HG02938 (cell line): ENCODE results near the gene EYA4.

Source experiments
- ATAC-seq: cut with Tn5 transposase; IDR thresholded peaks from one replicate; pipeline ENCODE4 v1.9.1; 2021; ENCODE audit warnings: mild to moderate bottlenecking, moderate library complexity; ENCODE audit not compliant: unreplicated experiment

Gene EYA4

DNA sequence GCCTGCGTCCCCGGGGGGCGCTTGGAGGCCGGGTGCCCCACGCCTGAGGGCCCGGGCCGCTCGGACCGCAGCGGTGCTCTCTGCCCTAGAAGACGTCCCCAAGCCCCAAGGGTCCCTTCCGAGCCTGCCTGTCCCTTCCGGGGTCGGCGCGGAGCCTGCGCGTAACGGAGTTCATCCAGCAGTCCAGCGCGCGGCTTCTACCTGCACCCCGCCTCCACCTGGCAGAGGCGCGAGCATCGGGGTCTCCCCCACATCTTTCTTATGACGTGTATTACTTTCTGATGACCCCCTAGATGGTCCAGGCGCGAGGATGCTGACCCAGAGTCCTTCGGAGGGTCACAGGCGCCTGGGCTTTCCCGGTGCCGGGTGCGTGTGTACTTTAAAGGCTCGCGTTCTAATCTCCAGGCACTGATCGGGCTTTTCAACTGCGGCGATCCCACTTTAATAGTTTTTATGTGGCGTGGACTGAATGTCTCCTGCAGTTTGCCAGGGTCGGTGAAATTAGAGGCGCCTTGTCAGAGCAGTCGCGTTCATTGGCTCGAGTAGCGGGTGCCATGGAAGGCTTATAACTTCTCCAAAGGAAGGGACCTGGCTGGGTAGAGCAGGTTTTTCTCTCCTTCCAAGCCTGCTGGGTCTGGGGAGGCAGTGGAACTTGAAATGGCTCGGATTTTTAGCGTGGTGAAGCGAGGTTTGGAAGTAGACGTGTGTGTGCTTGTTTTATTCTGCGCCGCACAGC, 912 bp downstream of the EYA4 start:
- ATAC-seq, result no peak

GRCh38 chr6:133242637-133243585, 1.8 kb downstream of the EYA4 start:
- ATAC-seq, result no peak

DNA sequence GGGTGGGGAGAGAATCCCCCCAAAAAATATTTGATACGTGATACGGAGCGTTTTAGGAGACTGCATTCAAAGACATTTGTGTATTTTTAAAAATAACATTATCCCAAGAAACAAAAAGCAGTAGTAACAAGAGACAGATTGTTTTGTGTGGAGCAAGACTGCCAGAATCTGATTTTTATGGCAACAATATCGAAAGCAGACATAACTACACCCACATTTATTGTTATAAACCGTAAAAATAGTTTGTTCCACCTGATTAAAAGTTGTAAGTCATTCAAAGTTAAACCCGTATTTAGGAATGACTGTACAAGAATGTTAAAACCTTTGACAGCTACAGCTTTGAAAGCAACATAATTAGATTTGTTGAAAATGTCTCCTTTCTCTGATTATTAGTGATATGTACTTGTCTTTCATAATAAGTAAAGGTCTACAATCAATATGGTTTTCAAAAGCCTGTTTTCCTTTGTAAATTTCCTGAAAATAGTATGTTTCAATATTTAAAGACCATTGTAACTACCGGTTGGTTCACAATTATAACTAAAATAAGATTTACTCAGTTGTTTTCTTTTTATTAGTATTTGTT, 2.7 kb downstream of the EYA4 start:
- no peak for ATAC-seq

DNA sequence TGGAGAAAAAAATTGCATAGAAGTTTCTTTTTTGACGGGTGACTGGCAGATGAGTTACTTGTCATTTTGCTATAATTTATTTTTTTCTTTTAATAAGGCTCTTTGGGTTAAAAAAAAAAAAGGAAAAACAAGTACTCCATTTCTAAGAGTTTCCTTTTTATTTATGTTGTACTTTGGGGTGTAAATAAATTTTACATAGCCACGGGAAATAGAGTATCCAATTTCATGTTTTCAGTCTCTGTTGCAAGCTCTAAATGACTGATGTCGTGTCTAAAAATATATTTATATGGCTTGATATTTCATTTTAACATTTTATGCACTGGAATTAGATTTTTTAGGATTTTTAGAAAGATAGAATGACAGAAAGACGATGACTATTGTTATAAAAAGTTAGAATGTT, 3.4 kb downstream of the EYA4 start:
- no peak for ATAC-seq

DNA sequence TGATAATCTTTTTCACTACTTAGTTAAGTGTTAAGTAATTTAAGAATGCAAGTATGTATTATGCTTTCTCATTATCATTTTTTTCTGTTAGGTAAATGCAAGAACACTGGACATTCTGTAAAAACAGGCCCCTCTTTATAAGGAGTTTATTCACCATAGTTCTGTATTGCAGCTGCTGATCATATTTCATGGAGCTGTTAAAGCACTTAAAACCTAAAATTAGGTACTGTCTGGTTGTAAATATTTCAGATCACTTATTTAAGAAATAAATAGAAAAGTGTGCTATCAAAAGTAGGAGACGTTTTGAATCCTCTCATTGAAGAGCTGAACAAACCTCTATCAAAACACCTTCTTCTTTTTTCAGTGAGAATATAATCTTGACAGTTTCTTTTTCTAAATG, 3.9 kb downstream of the EYA4 start:
- no peak for ATAC-seq

DNA sequence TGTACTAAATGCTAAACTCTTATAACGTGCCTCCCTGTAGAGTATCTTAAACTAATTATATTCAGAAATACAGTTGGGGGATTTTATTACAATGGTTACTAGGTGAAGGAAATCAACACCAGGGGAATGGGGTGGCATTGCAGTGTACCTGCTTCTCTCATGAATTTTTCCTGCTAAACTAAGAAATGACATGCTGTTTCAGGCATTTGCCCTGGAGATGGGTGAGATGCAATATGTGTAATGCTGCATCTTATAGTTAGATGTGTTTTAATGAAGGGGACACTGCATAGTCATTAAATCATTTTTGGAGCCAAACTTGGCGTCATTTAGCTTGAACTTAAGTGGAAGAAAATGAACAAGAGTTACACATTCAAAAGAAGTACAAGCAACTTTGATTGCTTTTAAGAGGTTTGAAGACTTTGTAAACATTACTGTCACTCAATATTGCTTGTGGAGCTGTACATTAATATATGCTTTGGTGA, 4.3 kb downstream of the EYA4 start:
- no peak for ATAC-seq

DNA sequence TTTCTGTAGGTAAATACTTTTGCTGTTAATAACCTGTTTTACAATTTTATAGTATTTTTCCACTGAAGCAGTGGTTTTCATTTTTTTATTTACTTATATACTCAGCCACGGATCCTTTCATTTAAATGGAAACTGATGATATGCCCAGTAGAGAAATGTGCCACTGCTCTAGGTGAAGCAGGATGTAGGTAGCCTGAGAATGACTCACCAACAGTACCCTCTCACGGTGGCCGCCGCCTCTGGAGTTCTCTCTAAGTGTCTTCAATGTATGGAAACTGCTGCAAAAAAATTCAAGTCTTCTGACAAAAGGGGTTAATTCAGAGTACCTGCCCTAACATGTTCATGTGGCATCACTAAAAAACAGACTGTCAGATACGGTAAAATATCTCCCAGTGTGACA, 6.4 kb downstream of the EYA4 start:
- ATAC-seq, result no peak

- no peak for ATAC-seq
Measured at GRCh38 chr6:133248241-133249001, 7.3 kb downstream of the EYA4 start.

DNA sequence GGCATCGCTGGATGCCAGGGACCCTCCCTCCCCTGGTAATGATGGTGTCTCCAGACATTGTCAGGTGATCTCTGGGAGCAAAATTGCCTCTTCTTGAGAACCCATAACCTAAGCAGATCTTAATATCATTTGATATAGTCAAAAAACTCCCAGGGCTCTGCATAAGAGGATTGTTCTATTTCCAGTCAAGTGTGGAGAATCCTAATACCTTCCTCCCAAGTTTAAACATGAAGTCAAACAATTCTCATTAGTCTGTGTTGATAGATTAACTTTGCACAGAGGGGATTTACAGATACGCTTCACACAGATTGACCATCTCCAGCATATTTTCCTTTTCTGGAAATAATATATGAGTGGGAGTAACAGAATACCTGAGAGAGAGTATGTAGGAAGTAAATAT, 10.5 kb downstream of the EYA4 start:
- ATAC-seq, result no peak

DNA sequence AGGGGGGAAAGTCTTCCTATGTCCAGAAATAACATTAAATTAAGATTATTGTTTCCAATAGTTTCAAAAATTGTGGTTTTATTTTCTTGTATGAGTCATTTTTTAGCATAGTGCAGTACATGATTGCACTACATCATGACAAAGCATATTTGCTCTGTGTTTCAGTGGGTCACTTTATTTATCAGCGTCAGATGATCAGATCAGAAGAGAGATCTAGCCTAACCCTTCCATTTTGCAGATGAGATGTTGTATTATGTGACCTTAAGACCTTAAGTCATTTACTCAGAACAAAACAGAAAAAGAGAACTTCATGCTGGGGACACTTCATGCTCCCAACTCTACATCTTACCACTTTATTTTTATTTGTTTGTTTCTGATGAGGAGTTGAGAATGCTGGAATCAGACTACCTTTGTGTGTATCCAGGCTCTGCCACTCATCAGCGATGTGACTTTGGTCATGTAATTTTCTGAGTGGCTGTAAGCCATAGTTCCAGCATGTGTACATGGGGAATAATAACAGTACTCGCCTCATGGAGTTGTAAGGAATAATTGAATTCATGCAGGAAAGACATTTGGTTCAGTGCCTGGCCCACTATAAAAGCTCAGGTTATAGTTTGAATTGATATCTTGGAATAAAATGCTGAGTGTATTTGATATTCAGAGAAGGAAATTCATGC, 13.5 kb downstream of the EYA4 start:
- no peak for ATAC-seq

GRCh38 chr6:133257545-133258105, 16.5 kb downstream of the EYA4 start:
- ATAC-seq, result no peak

- no peak for ATAC-seq
Measured at GRCh38 chr6:133259561-133259960, 18.4 kb downstream of the EYA4 start.

DNA sequence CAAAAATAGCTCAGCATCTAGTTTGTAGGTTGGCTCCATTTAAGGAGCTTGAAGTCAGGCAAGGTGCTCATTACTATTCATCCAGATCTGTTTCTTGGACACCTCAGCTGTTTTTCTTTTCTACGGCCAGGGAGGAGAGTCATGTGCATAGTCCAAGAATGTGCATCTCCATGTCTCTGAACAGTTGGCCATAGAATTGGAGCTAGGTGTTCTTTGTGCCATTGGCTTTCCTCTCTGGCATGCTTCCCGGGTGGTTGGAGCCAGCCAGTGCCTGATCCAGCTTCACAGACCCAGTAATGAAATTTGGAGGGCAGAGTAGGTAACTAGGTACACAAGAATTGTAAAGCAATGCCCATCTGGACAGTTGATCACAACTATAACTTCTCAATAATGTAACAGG, 21.6 kb downstream of the EYA4 start:
- ATAC-seq, result no peak

- ATAC-seq, result no peak
Measured at GRCh38 chr6:133265066-133265465, 23.9 kb downstream of the EYA4 start.

- no peak for ATAC-seq
Measured at GRCh38 chr6:133266186-133266585, 25.0 kb downstream of the EYA4 start.

DNA sequence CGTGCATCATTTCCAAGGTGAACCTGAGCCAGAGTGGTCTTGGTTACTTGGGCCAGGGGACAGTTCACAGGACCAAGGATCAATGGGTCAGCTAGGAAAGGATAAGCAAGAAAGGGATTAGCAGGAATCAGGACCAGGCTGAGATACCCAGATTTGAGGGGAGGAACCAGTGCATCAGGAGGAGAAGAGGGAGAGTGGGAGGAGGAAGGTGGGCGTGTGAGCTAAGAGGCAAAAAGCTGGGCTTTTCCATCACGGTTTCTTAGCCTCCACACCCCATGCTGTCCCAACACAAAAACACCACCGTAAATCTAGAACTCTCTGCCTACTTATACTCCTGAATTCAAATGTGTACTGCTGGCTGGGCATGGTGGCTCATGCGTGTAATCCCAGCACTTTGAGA, 27.5 kb downstream of the EYA4 start:
- ATAC-seq, result no peak

GRCh38 chr6:133274813-133275212, 33.7 kb downstream of the EYA4 start:
- ATAC-seq, result no peak

- ATAC-seq, result no peak
Measured at GRCh38 chr6:133275213-133275612, 34.1 kb downstream of the EYA4 start.

- no peak for ATAC-seq
Measured at GRCh38 chr6:133277228-133277899, 36.2 kb downstream of the EYA4 start.
